ENCODE measurements around the gene GLRX5.

- TF ChIP-seq CTCF (conservative IDR thresholded peaks at IDR 0.05; ENCODE audit: low read depth in 2 of 2), result no peak
- TF ChIP-seq JUNB (IDR thresholded peaks at IDR 0.05; ENCODE audit: unreplicated experiment), result no peak
- no peak for TF ChIP-seq EZH2 (IDR thresholded peaks at IDR 0.05; ENCODE audit: low read depth, unreplicated experiment)
Measured at GRCh38 chr14:95490138-95490509, 44.7 kb upstream of the GLRX5 start.
